HK-2 (cell line): ENCODE results near the gene SPAAR.
"Not testable (repeated sequence)": the region's sequence is repeated elsewhere in the genome, so short reads cannot be mapped to it uniquely, and the experiment has no call there.

ENCODE experiments used
- DNase-seq: peaks from one replicate; pipeline ENCODE4 v3.0.0-alpha.2; 2018; ENCODE audit not compliant: unreplicated experiment

Gene SPAAR

GRCh38 chr9:35904338-35904737 is 5.0 kb upstream of the SPAAR start:
- DNase-seq = no peak

DNA sequence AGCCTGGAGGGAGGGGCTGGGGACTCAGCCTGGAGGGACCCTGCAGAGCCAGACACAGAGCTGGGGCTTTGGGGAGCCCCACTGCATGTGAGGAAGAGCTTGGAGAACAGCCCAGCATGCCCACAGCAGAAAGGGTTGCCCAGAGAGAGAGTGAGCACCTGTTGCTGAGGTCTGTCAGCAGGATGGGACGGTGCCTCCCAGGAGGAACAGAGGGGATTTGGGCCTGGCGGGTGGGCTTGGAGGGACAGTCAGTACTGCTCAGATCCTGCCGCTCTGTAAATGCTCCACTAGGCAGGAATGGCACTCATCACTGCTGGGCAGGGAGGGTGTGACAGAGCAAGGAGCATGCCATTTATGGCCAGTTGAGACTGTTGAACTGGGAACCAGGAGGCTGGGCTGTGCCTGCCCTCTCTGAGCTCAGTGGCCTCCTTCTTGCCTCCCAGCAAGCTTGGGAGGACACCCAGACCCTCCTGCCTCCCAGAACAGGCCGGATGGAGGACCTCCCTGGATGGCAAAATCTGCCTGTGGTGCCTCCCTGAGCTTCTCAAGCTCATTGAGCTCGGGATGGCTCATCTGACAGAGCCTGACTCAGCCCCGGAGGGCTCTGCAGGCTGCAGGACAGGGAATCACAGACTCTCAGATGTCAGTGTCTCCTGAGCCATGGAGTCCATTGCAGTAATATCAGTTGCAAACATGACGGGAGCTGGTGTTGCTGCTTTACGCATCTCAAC is 4.1 kb upstream of the SPAAR start:
- peak; percentile 24 for DNase-seq

DNA sequence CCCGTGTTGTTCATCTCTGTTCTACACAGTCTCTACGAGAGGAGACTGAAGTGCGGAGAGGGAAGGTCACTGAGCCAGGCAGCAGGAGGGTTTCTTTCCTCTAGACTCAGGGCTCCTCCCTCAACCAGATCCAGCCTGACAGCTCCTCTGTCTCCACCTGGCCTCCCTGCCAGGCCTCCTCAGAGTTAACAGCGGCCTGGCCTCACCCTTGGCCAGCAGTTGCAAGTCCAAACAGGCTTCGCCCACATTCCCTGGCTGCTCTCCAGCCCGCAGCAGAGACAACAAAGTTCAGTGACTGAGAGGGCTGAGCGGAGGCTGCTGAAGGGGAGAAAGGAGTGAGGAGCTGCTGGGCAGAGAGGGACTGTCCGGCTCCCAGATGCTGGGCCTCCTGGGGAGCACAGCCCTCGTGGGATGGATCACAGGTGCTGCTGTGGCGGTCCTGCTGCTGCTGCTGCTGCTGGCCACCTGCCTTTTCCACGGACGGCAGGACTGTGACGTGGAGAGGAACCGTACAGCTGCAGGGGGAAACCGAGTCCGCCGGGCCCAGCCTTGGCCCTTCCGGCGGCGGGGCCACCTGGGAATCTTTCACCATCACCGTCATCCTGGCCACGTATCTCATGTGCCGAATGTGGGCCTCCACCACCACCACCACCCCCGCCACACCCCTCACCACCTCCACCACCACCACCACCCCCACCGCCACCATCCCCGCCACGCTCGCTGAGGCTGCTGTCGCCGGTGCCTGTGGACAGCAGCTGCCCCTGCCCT is 3.2 kb upstream of the SPAAR start, which contains the start of gene HRCT1:
TSS of gene HRCT1 (plus strand) at position 291 of the 768 bp plus-strand sequence. CDS start at position 377, 86 bp downstream.
- DNase-seq = peak; percentile 83

- peak; percentile 46 for DNase-seq
These were observed 2.2 kb upstream of the SPAAR start for GRCh38 chr9:35906923-35907699.

- DNase-seq = peak; percentile 74
These were observed 1.4 kb upstream of the SPAAR start for GRCh38 chr9:35907711-35908503.

- DNase-seq = peak; percentile 24
These were observed 675 bp upstream of the SPAAR start for GRCh38 chr9:35908504-35909125.

DNA sequence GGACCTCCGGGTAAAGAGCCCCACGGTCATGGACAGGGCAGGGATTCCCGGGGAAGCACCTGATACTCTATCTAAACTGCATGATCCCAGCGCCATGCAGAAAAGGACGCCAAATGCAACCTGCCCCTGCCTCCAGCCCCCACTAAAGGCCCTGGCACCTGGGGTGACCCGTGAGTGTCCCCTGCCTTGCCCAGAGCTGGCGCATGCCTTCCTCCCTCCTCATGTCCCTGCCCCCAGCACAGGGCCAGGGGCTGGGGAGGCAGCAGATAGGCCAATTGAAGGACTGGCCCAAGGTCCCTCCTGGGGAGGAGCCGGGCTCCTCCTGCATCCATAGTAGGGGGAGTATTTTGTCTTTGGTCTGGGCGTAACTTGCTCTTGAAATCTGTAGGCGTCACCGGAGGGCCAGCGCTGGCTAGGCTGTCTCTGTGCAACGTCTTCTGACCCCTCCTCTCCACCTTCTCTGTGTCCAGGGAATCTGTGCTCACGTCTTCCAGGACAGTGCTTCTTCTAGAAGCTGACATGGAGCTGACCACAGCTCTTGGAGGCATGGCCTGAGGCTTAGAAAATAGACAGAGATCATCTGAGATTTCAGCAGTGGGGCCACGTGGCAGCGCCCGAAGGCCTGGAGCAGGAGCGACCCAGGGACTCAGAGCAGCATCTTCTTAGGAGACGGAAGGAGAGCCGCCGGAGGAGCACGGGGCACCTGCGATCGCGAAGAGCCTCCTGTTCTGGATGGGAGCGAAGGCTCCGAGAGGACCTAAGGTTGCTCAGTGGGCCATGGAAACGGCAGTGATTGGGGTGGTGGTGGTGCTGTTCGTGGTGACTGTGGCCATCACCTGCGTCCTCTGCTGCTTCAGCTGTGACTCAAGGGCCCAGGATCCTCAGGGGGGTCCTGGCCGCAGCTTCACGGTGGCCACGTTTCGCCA is 660 bp downstream of the SPAAR start:
- DNase-seq = no peak

GRCh38 chr9:35910613-35911359 is 1.5 kb downstream of the SPAAR start:
- DNase-seq = peak; percentile 54

GRCh38 chr9:35911690-35912089 is 2.4 kb downstream of the SPAAR start:
- no peak for DNase-seq

DNA sequence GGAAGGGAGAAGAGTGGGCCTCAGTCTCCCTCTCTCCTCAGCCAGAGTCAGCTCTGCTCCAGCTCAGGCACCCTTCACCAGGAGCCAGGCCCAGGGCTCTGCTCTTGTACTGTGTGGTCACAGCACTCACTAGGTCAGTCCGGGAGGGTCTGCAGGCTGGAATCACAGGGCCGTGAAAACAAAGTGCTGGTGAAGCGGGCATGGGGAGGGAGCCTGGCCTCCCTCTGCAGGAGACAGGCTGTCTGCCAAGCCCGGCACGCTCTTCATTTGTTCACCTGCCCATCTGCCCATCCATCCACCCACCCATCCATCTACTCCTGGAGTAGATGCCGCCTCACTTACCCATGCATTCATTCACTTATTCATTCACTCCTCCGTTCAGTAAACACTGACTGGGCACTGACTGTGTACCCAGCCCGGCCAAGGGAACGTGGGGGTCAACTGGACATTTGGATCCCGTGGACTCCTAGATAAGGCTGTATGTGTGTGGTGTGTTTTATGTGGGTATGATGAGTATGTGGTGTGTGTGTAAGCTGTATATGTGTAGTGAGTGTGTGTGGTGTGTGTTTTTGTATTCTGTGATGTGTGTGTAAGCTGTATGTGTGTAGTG is 3.6 kb downstream of the SPAAR start:
- DNase-seq = no peak

- not testable (repeated sequence) for DNase-seq
These were observed 4.1 kb downstream of the SPAAR start for GRCh38 chr9:35913429-35913828.

GRCh38 chr9:35914301-35914807 is 5.1 kb downstream of the SPAAR start:
- no peak for DNase-seq

GRCh38 chr9:35915681-35916294 is 6.5 kb downstream of the SPAAR start:
- DNase-seq = no peak

DNA sequence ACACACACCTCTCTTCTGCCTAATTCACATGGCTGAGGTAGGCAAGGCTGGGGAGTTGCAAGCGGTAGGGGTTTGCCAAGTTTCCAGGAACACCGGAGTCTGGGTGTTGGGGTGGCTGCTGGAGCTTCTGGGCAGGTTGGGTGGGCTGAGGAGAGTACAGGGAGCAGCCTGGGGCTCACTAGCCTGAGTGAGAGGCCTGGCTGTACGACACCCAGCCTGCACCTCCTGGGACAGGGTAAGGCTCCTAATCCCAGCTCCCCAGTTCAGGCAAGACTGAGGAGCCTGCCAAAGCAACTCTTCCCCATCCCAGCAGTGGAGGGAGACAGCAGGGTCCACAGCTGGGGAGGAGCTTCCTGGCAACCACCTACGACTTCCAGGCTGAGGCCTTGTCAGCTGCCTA is 8.0 kb downstream of the SPAAR start:
- no peak for DNase-seq

DNA sequence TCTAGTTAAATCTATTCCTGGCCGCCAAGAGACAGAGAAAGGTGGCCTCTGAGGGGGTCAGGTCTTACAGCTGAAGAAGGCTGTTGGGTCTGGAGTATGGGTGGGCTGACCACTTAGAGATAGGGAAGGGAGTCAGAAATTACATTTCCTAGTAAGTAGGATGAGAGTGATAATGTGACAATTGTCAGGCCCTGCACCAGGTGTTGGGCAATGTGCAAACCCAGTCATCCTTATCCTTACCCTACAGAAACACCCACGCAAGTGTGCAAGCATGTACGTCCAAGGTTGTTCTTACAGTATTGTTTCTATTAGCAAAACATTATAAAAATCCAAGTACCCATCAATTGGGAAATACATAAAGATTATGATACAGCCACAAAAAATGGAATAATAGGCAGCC is 9.5 kb downstream of the SPAAR start:
- no peak for DNase-seq

- no peak for DNase-seq
These were observed 10.1 kb downstream of the SPAAR start for GRCh38 chr9:35919212-35920008.

GRCh38 chr9:35920051-35920620 is 10.8 kb downstream of the SPAAR start:
- DNase-seq = no peak
